HCT116 (cell line): ENCODE data around the gene PSMD11. TPM values are rescaled to one million over a fixed set of nuclear protein-coding genes. Genes with fewer than 3 reads are reported as not detected.

Experiments used
- ATAC-seq: fragments of 200-7000 bp; cut with Tn5 transposase; 2 replicates; pipeline ENCODE4 v1.9.1; 2020; ENCODE audit warnings: mild to moderate bottlenecking, moderate library complexity
- BruUV-seq: library from RNA; stranded (reverse); fragments of 400-500 nt; replicated peaks from 2 replicates; lab custom pipeline; 2021; lab: Mats Ljungman, UMichigan
- CTCF ChIA-PET: fragments of 300-600 bp; sonication (Branson Sonifier 250); formaldehyde crosslinking; loops from one replicate; lab custom pipeline; 2021; ENCODE audit warnings: antibody characterized with exemption; lab: Charles Lee
- POLR2A ChIA-PET: fragments of 300-600, 350-600 bp; sonication (Branson Sonifier 250); formaldehyde crosslinking; loops from one replicate; lab custom pipeline; 2021; ENCODE audit warnings: antibody characterized with exemption; lab: Charles Lee
- RAD21 ChIA-PET, 2 experiments: fragments of 300-600 bp; sonication (Branson Sonifier 250); formaldehyde crosslinking; loops; one replicate each; lab custom pipeline; 2023; ENCODE audit warnings: low total read pairs in 2 of 2; ENCODE audit not compliant: uncharacterized antibody in 2 of 2, unreplicated experiment in 2 of 2, low non-redundant PET in 1 of 2; lab: Charles Lee
- DNase-seq: peaks from one replicate; pipeline ENCODE4 v3.0.0-alpha.2; 2010; ENCODE audit warnings: low read depth, low spot score
- H2AFZ ChIP-seq: fragments of 200-600 bp; shearing (Covaris generic), sonication (generic); 2 replicates; pipeline ENCODE4 v1.6.1; 2017; ENCODE audit warnings: low read depth, mixed run types, mixed read lengths, antibody characterized with exemption, low read length; ENCODE audit not compliant: poor library complexity, severe bottlenecking
- H3K27ac ChIP-seq: 2 replicates; pipeline ENCODE4 v1.5.1; 2012; ENCODE audit warnings: low read depth, low read length
- H3K27me3 ChIP-seq: fragments of 200-600 bp; sonication (generic); 2 replicates; pipeline ENCODE4 v1.6.1; 2016; ENCODE audit warnings: mixed run types, low read length, mixed read lengths; ENCODE audit not compliant: insufficient read depth
- H3K36me3 ChIP-seq, 2 experiments: fragments of 200-500 bp in 1 of 2; fragments of 200-600 bp in 1 of 2; sonication (Bioruptor generic) in 1 of 2; sonication (generic) in 1 of 2; 2 replicates each; pipeline versions ENCODE4 v1.5.1 to v1.6.1; 2014 to 2016; ENCODE audit warnings: low read length in 2 of 2, inconsistent platforms in 1 of 2, mixed read lengths in 1 of 2, mixed run types in 1 of 2; ENCODE audit not compliant: insufficient read depth in 2 of 2, control insufficient read depth in 1 of 2
- H3K4me1 ChIP-seq, 2 experiments: fragments of 200-600 bp in 1 of 2; sonication (generic) in 1 of 2; 2 replicates each; pipeline versions ENCODE4 v1.5.1 to v1.6.1; 2012 to 2017; ENCODE audit warnings: low read length in 2 of 2, inconsistent platforms in 1 of 2, mild to moderate bottlenecking in 1 of 2, mixed read lengths in 1 of 2, mixed run types in 1 of 2, moderate library complexity in 1 of 2; ENCODE audit not compliant: insufficient read depth in 2 of 2, control insufficient read depth in 1 of 2
- H3K4me2 ChIP-seq: fragments of 200-600 bp; sonication (generic); 2 replicates; pipeline ENCODE4 v1.6.1; 2017; ENCODE audit warnings: mixed run types, low read length, mixed read lengths
- H3K4me3 ChIP-seq, 2 experiments: fragments of 200-600 bp in 1 of 2; sonication (generic) in 1 of 2; replicated peaks in 1 of 2; 2 replicates each; pipeline ENCODE4 v1.5.1; 2011 to 2016; ENCODE audit warnings: low read length in 2 of 2, control low read depth in 1 of 2, low read depth in 1 of 2, mild to moderate bottlenecking in 1 of 2, mixed read lengths in 1 of 2, mixed run types in 1 of 2
- H3K79me2 ChIP-seq: fragments of 200-600 bp; sonication (generic); 2 replicates; pipeline ENCODE4 v1.6.1; 2017; ENCODE audit warnings: mild to moderate bottlenecking, mixed run types, low read length, moderate library complexity, mixed read lengths; ENCODE audit not compliant: insufficient read depth
- H3K9ac ChIP-seq: fragments of 200-600 bp; sonication (generic); 2 replicates; pipeline ENCODE4 v1.6.1; 2016; ENCODE audit warnings: low read length, mixed read lengths
- H3K9me2 ChIP-seq: fragments of 200-600 bp; sonication (generic), shearing (Covaris generic); 2 replicates; pipeline ENCODE4 v1.6.1; 2017; ENCODE audit warnings: mixed run types, mild to moderate bottlenecking, moderate library complexity; ENCODE audit not compliant: insufficient read depth
- H3K9me3 ChIP-seq, 2 experiments: fragments of 200-500 bp in 1 of 2; fragments of 200-600 bp in 1 of 2; sonication (Bioruptor generic) in 1 of 2; sonication (generic) in 1 of 2; 2 replicates each; pipeline ENCODE4 v1.6.1; 2014 to 2017; ENCODE audit warnings: low read length in 2 of 2, mixed read lengths in 2 of 2, inconsistent platforms in 1 of 2, low read depth in 1 of 2, mild to moderate bottlenecking in 1 of 2, mixed run types in 1 of 2, moderate library complexity in 1 of 2; ENCODE audit not compliant: control insufficient read depth in 1 of 2, insufficient read depth in 1 of 2
- H4K20me1 ChIP-seq: fragments of 200-600 bp; sonication (generic), shearing (Covaris generic); 2 replicates; pipeline ENCODE4 v1.6.1; 2017; ENCODE audit warnings: mixed run types, mild to moderate bottlenecking, moderate library complexity; ENCODE audit not compliant: insufficient read depth
- ELF1 ChIP-seq: IDR thresholded peaks from 2 replicates; pipeline ENCODE4 v1.6.1; 2012; ENCODE audit warnings: low read depth, borderline replicate concordance
- EZH2 ChIP-seq: fragments of 200-600 bp; sonication (generic); IDR thresholded peaks from 2 replicates; pipeline ENCODE4 v1.6.1; 2017; ENCODE audit warnings: antibody characterized with exemption, mixed run types
- MAX ChIP-seq: IDR thresholded peaks from 2 replicates; pipeline ENCODE4 v1.6.1; 2012
- POLR2AphosphoS5 ChIP-seq: IDR thresholded peaks from 2 replicates; pipeline ENCODE4 v1.6.1; 2011; ENCODE audit warnings: mild to moderate bottlenecking, low read depth, low read length, moderate library complexity
- RAD21 ChIP-seq: IDR thresholded peaks from 2 replicates; pipeline ENCODE4 v1.6.1; 2012; ENCODE audit warnings: low read depth, mild to moderate bottlenecking
- SP1 ChIP-seq: IDR thresholded peaks from 2 replicates; pipeline ENCODE4 v1.6.1; 2012; ENCODE audit warnings: low read depth
- TCF7L2 ChIP-seq: IDR thresholded peaks from 2 replicates; pipeline ENCODE4 v1.7.0; 2011; ENCODE audit warnings: borderline replicate concordance, inconsistent platforms; ENCODE audit not compliant: insufficient read depth, insufficient read length; ENCODE audit errors: extremely low read depth
- YY1 ChIP-seq: IDR thresholded peaks from 2 replicates; pipeline ENCODE4 v1.6.1; 2011; ENCODE audit warnings: low read length, low read depth, moderate library complexity, mild to moderate bottlenecking; ENCODE audit not compliant: insufficient replicate concordance; ENCODE audit errors: extremely low read depth
- ZBTB33 ChIP-seq: IDR thresholded peaks from 2 replicates; pipeline ENCODE4 v1.6.1; 2011; ENCODE audit warnings: mild to moderate bottlenecking, low read length, moderate library complexity; ENCODE audit not compliant: insufficient replicate concordance; ENCODE audit errors: extremely low read depth
- ZFX ChIP-seq: fragments of 450-650 bp; IDR thresholded peaks from 2 replicates; pipeline ENCODE4 v1.6.1; 2017
- ZNF274 ChIP-seq: fragments of 200-500 bp; sonication (Bioruptor generic); IDR thresholded peaks from 2 replicates; pipeline ENCODE4 v1.6.1; 2014; ENCODE audit warnings: mild to moderate bottlenecking, low read depth, low read length, inconsistent platforms
- intact Hi-C: fragments of 100-400 bp; cut with micrococcal nuclease; formaldehyde crosslinking; loops from 2 replicates; pipeline ENCODE4 v1.10.0; 2022
- total RNA-seq: library from RNA; stranded (reverse); gene quantifications from one replicate; pipeline ENCODE4 v1.2.1, GENCODE V29; 2021; ENCODE audit not compliant: unreplicated experiment

Gene PSMD11
- total RNA-seq, 1 experiment from 2014 or later: 143 TPM

- Histone ChIP-seq H3K27ac (no peak overlapping the region), H3K36me3 (peaks cover 71 to 79% of the 10 kb centered on the region in 2 experiments), H4K20me1 (peaks cover 31% of the 10 kb centered on the region; the same call in 1 of the 2 replicates), H3K79me2 (peaks cover 99% of the 10 kb centered on the region), H3K9me2 (no peaks in the 10 kb centered on the region), H2AFZ (no peak overlapping the region), H3K9me3 (no peaks in the 10 kb centered on the region), H3K9ac (no peak overlapping the region), H3K27me3 (no peaks in the 10 kb centered on the region), H3K4me2 (no peak overlapping the region), H3K4me1 (no peaks in the 10 kb centered on the region), H3K4me3 (no peak overlapping the region)
- TF ChIP-seq EZH2: no peak
- no peak for TF ChIP-seq POLR2AphosphoS5
- TF ChIP-seq ZBTB33: no peak
- no peak for TF ChIP-seq ZNF274
- TF ChIP-seq ELF1: no peak
- TF ChIP-seq MAX: no peak
- no peak for TF ChIP-seq ZFX
- no peak for TF ChIP-seq TCF7L2
- TF ChIP-seq RAD21: no peak
- TF ChIP-seq YY1: no peak
- no peak for TF ChIP-seq SP1
- DNase-seq (no peak), ATAC-seq (no peak)
- ChIA-PET RAD21 (no interaction called here), CTCF (no interaction called here), POLR2A (no interaction called here)
- BruUV-seq: no TSS peak
- intact Hi-C loops: loop anchor here (10.0 kb wide), 1 partner anchor 63 kb away; no protein-coding TSS in a partner anchor
Measured at GRCh38 chr17:32452281-32452680, 8.0 kb downstream of the PSMD11 start.
